ENCODE measurements around the gene RHBDF2. TPM values are rescaled to one million over a fixed set of nuclear protein-coding genes. Genes with fewer than 3 reads are reported as not detected.

Gene RHBDF2
- total and polyA plus RNA-seq, 3 donors from 2014 or later: 9.7 to 30.2 (median 26.3) TPM

GRCh38 chr17:76506408-76507345 lies 5.5 kb upstream of the RHBDF2 start:
- Histone ChIP-seq H3K27ac (no peak overlapping the region), H3K4me1 (peaks cover 8% of the 10 kb centered on the region), H3K9me3 (no peaks in the 10 kb centered on the region), H3K27me3 (no peaks in the 10 kb centered on the region), H3K4me3 (no peak overlapping the region), H3K36me3 (ENCODE audit: low read depth, missing control alignments) (no peaks in the 10 kb centered on the region)
- intact Hi-C loops (cut with DNase I; ENCODE audit: low total_unique reads): loop anchor here (5.0 kb wide), 1 partner anchor 39 kb away; the partner anchor contains the start of gene AANAT
- no peak for TF ChIP-seq POLR2A (IDR thresholded peaks at IDR 0.05)
- TF ChIP-seq, protein P1, sequence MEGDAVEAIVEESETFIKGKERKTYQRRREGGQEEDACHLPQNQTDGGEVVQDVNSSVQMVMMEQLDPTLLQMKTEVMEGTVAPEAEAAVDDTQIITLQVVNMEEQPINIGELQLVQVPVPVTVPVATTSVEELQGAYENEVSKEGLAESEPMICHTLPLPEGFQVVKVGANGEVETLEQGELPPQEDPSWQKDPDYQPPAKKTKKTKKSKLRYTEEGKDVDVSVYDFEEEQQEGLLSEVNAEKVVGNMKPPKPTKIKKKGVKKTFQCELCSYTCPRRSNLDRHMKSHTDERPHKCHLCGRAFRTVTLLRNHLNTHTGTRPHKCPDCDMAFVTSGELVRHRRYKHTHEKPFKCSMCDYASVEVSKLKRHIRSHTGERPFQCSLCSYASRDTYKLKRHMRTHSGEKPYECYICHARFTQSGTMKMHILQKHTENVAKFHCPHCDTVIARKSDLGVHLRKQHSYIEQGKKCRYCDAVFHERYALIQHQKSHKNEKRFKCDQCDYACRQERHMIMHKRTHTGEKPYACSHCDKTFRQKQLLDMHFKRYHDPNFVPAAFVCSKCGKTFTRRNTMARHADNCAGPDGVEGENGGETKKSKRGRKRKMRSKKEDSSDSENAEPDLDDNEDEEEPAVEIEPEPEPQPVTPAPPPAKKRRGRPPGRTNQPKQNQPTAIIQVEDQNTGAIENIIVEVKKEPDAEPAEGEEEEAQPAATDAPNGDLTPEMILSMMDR (IDR thresholded peaks at IDR 0.05): peak; percentile 91 to 99 (median 98)
- WGBS, 2 donors: 26 to 34% methylated on average over 20 to 24 of the region's 24 CpGs
- DNase-seq: peak; percentile 89

GRCh38 chr17:76504117-76504516 lies 2.9 kb upstream of the RHBDF2 start:
- 68 to 88% methylated on average over 7 of the region's 7 CpGs for WGBS, 2 donors
- Histone ChIP-seq H3K27me3 (no peaks in the 10 kb centered on the region), H3K4me3 (no peak overlapping the region), H3K9me3 (no peaks in the 10 kb centered on the region), H3K27ac (no peak overlapping the region), H3K4me1 (peaks cover 20% of the 10 kb centered on the region), H3K36me3 (ENCODE audit: low read depth, missing control alignments) (no peaks in the 10 kb centered on the region)
- intact Hi-C loops (cut with DNase I; ENCODE audit: low total_unique reads): no loop called here
- DNase-seq: no peak
- TF ChIP-seq POLR2A (IDR thresholded peaks at IDR 0.05): no peak

DNA sequence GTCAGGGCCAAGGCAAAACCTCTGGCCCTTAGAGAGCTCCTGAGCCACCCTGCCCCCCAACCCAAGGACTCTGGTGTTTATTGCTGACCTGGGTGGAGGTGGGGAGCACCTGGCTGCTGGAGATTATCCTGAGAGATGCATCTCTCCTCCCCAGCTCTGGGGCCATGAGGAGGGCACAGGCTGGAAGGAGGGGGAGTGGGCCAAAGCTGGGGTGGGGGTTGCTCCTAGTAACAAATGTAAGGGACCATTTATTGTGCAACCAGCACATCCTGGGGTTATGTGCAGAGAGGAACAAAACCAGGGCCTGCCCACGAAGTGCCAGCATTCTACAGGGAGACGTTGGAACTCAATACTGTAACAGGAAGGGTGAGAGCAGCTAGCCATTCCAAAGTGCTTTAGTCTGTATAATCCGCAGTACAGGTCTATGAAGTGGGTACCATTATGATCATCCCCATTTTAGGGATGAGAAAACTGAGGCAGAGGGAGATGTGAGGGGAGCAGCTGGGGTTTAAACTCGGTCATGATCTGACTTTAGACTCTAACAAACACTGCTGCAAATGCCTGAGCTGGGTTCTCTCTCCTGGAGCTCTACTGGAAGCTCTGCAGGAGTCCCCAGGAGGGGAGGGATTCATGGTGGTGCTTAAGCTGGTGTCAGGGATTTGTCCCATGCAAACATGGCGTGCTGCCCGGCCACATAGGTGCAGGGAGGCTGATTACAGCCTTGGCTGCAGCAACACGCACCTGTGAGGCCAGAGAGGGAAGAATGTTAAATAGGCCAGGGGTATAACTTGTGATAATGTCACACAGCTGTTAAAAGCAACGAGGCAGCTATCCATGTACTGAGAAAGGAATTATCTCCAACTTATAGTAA lies 1.4 kb upstream of the RHBDF2 start:
- WGBS, 2 donors: 72 to 85% methylated on average over 8 of the region's 8 CpGs
- Histone ChIP-seq H3K27ac (peak overlapping the region; percentile 65 to 66), H3K9me3 (no peaks in the 10 kb centered on the region), H3K36me3 (ENCODE audit: low read depth, missing control alignments) (no peaks in the 10 kb centered on the region), H3K27me3 (no peaks in the 10 kb centered on the region), H3K4me1 (peaks cover 34% of the 10 kb centered on the region), H3K4me3 (no peak overlapping the region)
- TF ChIP-seq, protein P1 (IDR thresholded peaks at IDR 0.05): no peak
- no peak for TF ChIP-seq POLR2A (IDR thresholded peaks at IDR 0.05)
- DNase-seq: no peak
- intact Hi-C loops (cut with DNase I; ENCODE audit: low total_unique reads): no loop called here

DNA sequence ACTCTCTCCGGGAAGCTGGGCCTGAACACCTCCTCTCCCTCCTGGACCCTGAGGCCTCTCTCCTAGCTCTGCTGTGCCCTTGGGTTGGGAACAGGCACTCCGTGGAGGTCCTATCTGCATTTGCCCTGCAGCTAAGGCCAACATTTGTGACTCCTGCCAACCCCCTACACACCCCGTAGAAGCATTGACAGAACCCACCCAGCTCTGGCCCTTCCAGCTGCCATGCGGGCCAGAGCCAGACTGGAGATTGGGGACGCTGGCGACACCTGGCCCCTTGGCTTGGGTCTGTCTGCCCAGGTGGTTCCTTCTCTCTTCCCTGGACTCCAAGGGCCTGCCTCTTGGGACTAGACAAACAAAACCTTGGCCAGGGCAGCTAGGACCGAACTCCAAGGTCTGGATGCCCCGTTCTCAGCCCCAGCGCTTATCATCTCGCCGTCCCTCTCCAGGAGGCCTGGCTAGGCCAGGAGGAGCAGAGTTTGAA lies 644 bp upstream of the RHBDF2 start:
- peak overlapping the region; percentile 62 to 69 for H3K4me3 ChIP-seq
- H3K27me3 ChIP-seq: no peaks in the 10 kb centered on the region
- H3K27ac ChIP-seq: peak overlapping the region; percentile 65 to 66
- TF ChIP-seq, protein P1 (IDR thresholded peaks at IDR 0.05): no peak
- no peak for TF ChIP-seq POLR2A (IDR thresholded peaks at IDR 0.05)
- intact Hi-C loops (cut with DNase I; ENCODE audit: low total_unique reads): no loop called here
- no peaks in the 10 kb centered on the region for H3K9me3 ChIP-seq
- WGBS, 2 donors: 35 to 52% methylated on average over 11 of the region's 11 CpGs
- no peaks in the 10 kb centered on the region for H3K36me3 ChIP-seq (ENCODE audit: low read depth, missing control alignments)
- DNase-seq: no peak
- H3K4me1 ChIP-seq: peaks cover 36% of the 10 kb centered on the region

DNA sequence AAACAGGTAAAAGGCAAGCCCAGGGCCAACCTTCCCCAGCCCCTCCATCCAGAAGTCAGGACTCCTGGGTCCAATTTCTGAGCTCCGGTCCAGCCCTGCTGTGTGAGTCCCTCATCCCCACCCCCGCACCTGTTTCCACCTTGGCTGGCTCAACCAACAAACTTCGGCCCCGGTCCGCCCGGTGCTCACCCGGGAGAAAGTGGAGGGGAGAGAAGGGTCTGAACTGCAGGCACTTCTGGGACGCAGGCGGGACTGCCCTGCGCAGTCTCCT lies 541 bp downstream of the RHBDF2 start:
- Histone ChIP-seq H3K4me3 (peak overlapping the region; percentile 62 to 69), H3K27me3 (no peaks in the 10 kb centered on the region), H3K36me3 (ENCODE audit: low read depth, missing control alignments) (no peaks in the 10 kb centered on the region), H3K4me1 (peaks cover 36% of the 10 kb centered on the region), H3K27ac (peak overlapping the region; percentile 80 to 90), H3K9me3 (no peaks in the 10 kb centered on the region)
- intact Hi-C loops (cut with DNase I; ENCODE audit: low total_unique reads): no loop called here
- TF ChIP-seq POLR2A (IDR thresholded peaks at IDR 0.05): no peak
- TF ChIP-seq, protein P1 (IDR thresholded peaks at IDR 0.05): no peak
- 19 to 29% methylated on average over 10 of the region's 10 CpGs for WGBS, 2 donors
- no peak for DNase-seq

All from testis (tissue), 3 donors.